GM12878 (cell line): ENCODE data around the gene PDE3B.

Experiments used
- CBX5 ChIP-seq: sonication (generic); IDR thresholded peaks from 2 replicates; pipeline ENCODE4 v1.6.1; 2016; ENCODE audit warnings: low read depth, moderate library complexity, mild to moderate bottlenecking, inconsistent platforms
- POLR2AphosphoS5 ChIP-seq: IDR thresholded peaks from 2 replicates; pipeline ENCODE4 v1.6.1; 2011; ENCODE audit warnings: mild to moderate bottlenecking, low read length, inconsistent platforms
- TCF3 ChIP-seq: IDR thresholded peaks from 2 replicates; pipeline ENCODE4 v1.6.1; 2012; ENCODE audit warnings: low read depth, mild to moderate bottlenecking, low read length, borderline replicate concordance; ENCODE audit not compliant: insufficient read depth

- TF ChIP-seq CBX5: no peak
- TF ChIP-seq TCF3: no peak
- no peak for TF ChIP-seq POLR2AphosphoS5
Measured at GRCh38 chr11:14687943-14688627, 44.5 kb downstream of the PDE3B start.
